ENCODE data around the gene KDM4C. TPM values are rescaled to one million over a fixed set of nuclear protein-coding genes. Genes with fewer than 3 reads are reported as not detected.

KDM4C gene
- total RNA-seq, 1 donor from 2014 or later: 18.2 TPM

DNA sequence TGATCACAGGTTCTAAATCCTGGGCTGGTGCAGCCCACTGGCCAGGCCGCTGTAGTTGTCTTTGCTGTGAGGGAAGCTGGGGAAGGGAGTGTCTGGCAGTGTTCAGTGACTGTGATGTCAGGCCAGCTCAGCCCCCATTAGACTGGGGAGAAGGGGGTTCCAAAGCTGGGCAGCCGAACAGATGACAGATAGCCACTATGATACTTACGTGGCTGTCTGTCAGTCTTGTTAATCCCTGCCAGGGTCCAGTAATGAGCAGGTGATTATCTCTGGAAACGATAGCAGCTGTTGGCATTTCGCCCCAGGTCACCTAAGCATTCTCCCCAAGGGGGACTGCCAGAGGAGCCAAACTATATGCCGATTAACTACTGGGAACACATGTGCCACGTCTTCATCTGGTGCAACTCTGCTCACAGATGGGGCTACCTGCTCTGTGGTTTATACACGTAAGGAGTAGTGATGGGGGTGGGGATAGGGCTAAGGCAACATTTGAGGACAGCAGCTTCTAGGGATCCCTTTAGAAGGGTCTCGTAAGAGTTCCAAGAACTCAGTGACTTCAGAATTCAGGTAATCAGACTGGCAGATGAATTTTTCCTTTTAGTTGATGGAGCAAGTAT is 396.3 kb downstream of the KDM4C start:
- H3K4me3 Mint-ChIP-seq (ENCODE audit: unreplicated experiment): no peak overlapping the region
- DNase-seq (ENCODE audit: low read depth) (no peak), FAIRE-seq (no peak)
- H3K36me3 Mint-ChIP-seq (ENCODE audit: low read depth, unreplicated experiment): peaks cover 2% of the 10 kb centered on the region
- H3K4me3 ChIP-seq (ENCODE audit: insufficient read depth, low read depth, low read length): no peak overlapping the region
- peaks cover 11% of the 10 kb centered on the region for H3K9me3 Mint-ChIP-seq (ENCODE audit: unreplicated experiment)
- H3K9me3 ChIP-seq (ENCODE audit: insufficient read depth, low read depth, low read length): no peaks in the 10 kb centered on the region
- H2AFZ ChIP-seq (ENCODE audit: low read depth, low read length): no peak overlapping the region
- no peak overlapping the region for H3K9ac ChIP-seq (ENCODE audit: low read length)
- no peak overlapping the region for H3K27ac ChIP-seq (ENCODE audit: low read depth, low read length)
- H3K27ac Mint-ChIP-seq (ENCODE audit: unreplicated experiment): no peak overlapping the region
- no peaks in the 10 kb centered on the region for H3K36me3 ChIP-seq (ENCODE audit: insufficient read depth, low read length)
- no peaks in the 10 kb centered on the region for H4K20me1 ChIP-seq (ENCODE audit: insufficient read depth, low read length)
- H3K27me3 Mint-ChIP-seq (ENCODE audit: low read depth, unreplicated experiment): no peaks in the 10 kb centered on the region
- no peak overlapping the region for H3K4me2 ChIP-seq (ENCODE audit: low read length)
- no peak for TF ChIP-seq EZH2 (IDR thresholded peaks at IDR 0.05; ENCODE audit: insufficient read depth, low read length)
- TF ChIP-seq, protein P1, sequence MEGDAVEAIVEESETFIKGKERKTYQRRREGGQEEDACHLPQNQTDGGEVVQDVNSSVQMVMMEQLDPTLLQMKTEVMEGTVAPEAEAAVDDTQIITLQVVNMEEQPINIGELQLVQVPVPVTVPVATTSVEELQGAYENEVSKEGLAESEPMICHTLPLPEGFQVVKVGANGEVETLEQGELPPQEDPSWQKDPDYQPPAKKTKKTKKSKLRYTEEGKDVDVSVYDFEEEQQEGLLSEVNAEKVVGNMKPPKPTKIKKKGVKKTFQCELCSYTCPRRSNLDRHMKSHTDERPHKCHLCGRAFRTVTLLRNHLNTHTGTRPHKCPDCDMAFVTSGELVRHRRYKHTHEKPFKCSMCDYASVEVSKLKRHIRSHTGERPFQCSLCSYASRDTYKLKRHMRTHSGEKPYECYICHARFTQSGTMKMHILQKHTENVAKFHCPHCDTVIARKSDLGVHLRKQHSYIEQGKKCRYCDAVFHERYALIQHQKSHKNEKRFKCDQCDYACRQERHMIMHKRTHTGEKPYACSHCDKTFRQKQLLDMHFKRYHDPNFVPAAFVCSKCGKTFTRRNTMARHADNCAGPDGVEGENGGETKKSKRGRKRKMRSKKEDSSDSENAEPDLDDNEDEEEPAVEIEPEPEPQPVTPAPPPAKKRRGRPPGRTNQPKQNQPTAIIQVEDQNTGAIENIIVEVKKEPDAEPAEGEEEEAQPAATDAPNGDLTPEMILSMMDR (IDR thresholded peaks at IDR 0.05; ENCODE audit: insufficient read depth, low read depth, low read length): no peak
- H3K27me3 ChIP-seq (ENCODE audit: insufficient read depth, low read length): no peaks in the 10 kb centered on the region
- H3K79me2 ChIP-seq (ENCODE audit: insufficient read depth, low read length): no peaks in the 10 kb centered on the region
- H3K4me1 Mint-ChIP-seq (ENCODE audit: low read depth, unreplicated experiment): peaks cover 3% of the 10 kb centered on the region
- H3K4me1 ChIP-seq (ENCODE audit: insufficient read depth, low read length): no peaks in the 10 kb centered on the region

DNA sequence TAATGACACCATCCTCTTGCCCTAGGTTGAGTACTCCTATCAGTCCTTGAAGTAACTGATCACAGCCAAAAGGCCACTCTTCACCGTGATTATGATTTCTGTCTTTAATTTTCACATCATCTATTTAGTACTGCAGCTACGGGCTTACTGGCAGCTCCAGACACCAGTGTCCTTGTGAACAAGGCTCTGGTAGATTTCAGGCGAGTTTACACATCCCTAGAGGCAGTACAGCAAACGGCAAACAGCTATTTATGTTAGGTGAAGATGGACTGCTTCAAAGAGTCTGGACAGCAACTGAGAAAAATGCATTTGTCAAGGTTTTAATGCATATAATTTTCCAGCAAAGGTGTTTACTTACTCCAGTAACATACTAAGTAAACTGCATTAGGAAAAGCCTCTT is 396.9 kb downstream of the KDM4C start:
- no peak overlapping the region for H3K27ac Mint-ChIP-seq (ENCODE audit: unreplicated experiment)
- TF ChIP-seq, protein P1 (IDR thresholded peaks at IDR 0.05; ENCODE audit: insufficient read depth, low read depth, low read length): no peak
- no peak for TF ChIP-seq EZH2 (IDR thresholded peaks at IDR 0.05; ENCODE audit: insufficient read depth, low read length)

DNA sequence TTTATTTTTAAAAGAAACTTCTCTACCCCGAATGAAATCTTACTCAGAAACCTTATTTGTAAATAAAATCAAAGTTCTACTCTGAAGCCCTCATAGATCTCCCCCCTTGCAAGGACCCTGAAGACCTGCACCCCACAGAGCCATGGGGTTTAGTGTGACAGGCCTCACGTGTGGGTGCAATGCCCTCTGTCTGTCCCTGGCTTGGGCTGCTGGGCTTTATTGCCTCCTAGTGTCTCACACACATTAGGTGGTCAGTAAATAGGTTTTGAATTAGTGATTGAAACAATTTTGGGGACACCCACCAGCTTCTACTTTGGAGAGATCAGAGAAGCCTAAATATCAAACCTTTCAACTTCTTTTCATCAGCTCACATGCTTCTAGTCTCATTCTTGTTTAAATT is 403.7 kb downstream of the KDM4C start:
- Histone ChIP-seq H2AFZ (ENCODE audit: low read depth, low read length) (no peak overlapping the region), H3K4me3 (ENCODE audit: insufficient read depth, low read depth, low read length) (no peak overlapping the region), H3K9ac (ENCODE audit: low read length) (no peak overlapping the region), H3K27ac (ENCODE audit: low read depth, low read length) (no peak overlapping the region), H3K4me2 (ENCODE audit: low read length) (no peak overlapping the region), H3K27me3 (ENCODE audit: insufficient read depth, low read length) (no peaks in the 10 kb centered on the region), H3K36me3 (ENCODE audit: insufficient read depth, low read length) (peaks cover 3% of the 10 kb centered on the region), H3K4me1 (ENCODE audit: insufficient read depth, low read length) (no peaks in the 10 kb centered on the region), H4K20me1 (ENCODE audit: insufficient read depth, low read length) (no peaks in the 10 kb centered on the region), H3K9me3 (ENCODE audit: insufficient read depth, low read depth, low read length) (no peaks in the 10 kb centered on the region), H3K79me2 (ENCODE audit: insufficient read depth, low read length) (no peaks in the 10 kb centered on the region)
- peaks cover 7% of the 10 kb centered on the region for H3K36me3 Mint-ChIP-seq (ENCODE audit: low read depth, unreplicated experiment)
- H3K27me3 Mint-ChIP-seq (ENCODE audit: low read depth, unreplicated experiment): no peaks in the 10 kb centered on the region
- DNase-seq (ENCODE audit: low read depth) (no peak), FAIRE-seq (no peak)
- H3K27ac Mint-ChIP-seq (ENCODE audit: unreplicated experiment): no peak overlapping the region
- no peaks in the 10 kb centered on the region for H3K4me1 Mint-ChIP-seq (ENCODE audit: low read depth, unreplicated experiment)
- TF ChIP-seq, protein P1 (IDR thresholded peaks at IDR 0.05; ENCODE audit: insufficient read depth, low read depth, low read length): no peak
- TF ChIP-seq EZH2 (IDR thresholded peaks at IDR 0.05; ENCODE audit: insufficient read depth, low read length): no peak
- H3K9me3 Mint-ChIP-seq (ENCODE audit: unreplicated experiment): peaks cover 8% of the 10 kb centered on the region
- no peak overlapping the region for H3K4me3 Mint-ChIP-seq (ENCODE audit: unreplicated experiment)

More for the DNA sequence above, 396.9 kb downstream of the KDM4C start:
- H3K4me3 ChIP-seq (ENCODE audit: insufficient read depth, low read depth, low read length): no peak overlapping the region
- no peak overlapping the region for H3K9ac ChIP-seq (ENCODE audit: low read length)
- no peaks in the 10 kb centered on the region for H3K9me3 ChIP-seq (ENCODE audit: insufficient read depth, low read depth, low read length)
- no peak overlapping the region for H2AFZ ChIP-seq (ENCODE audit: low read depth, low read length)
- Mint-ChIP-seq H3K4me1 (ENCODE audit: low read depth, unreplicated experiment) (peaks cover 3% of the 10 kb centered on the region), H3K4me3 (ENCODE audit: unreplicated experiment) (no peak overlapping the region), H3K27me3 (ENCODE audit: low read depth, unreplicated experiment) (no peaks in the 10 kb centered on the region), H3K9me3 (ENCODE audit: unreplicated experiment) (peaks cover 11% of the 10 kb centered on the region), H3K36me3 (ENCODE audit: low read depth, unreplicated experiment) (peaks cover 2% of the 10 kb centered on the region)
- H3K27me3 ChIP-seq (ENCODE audit: insufficient read depth, low read length): no peaks in the 10 kb centered on the region
- FAIRE-seq (no peak), DNase-seq (ENCODE audit: low read depth) (no peak)
- H3K27ac ChIP-seq (ENCODE audit: low read depth, low read length): no peak overlapping the region
- H3K4me1 ChIP-seq (ENCODE audit: insufficient read depth, low read length): no peaks in the 10 kb centered on the region
- H3K4me2 ChIP-seq (ENCODE audit: low read length): no peak overlapping the region
- H3K36me3 ChIP-seq (ENCODE audit: insufficient read depth, low read length): no peaks in the 10 kb centered on the region
- no peaks in the 10 kb centered on the region for H3K79me2 ChIP-seq (ENCODE audit: insufficient read depth, low read length)
- no peaks in the 10 kb centered on the region for H4K20me1 ChIP-seq (ENCODE audit: insufficient read depth, low read length)
